ENCODE results near the gene INO80C. TPM values are rescaled to one million over a fixed set of nuclear protein-coding genes. Genes with fewer than 3 reads are reported as not detected.

Gene INO80C
- total and polyA plus RNA-seq, 2 of the 4 experiments (the other 2 are of a cell fraction): 5.6 to 17.1 TPM

DNA sequence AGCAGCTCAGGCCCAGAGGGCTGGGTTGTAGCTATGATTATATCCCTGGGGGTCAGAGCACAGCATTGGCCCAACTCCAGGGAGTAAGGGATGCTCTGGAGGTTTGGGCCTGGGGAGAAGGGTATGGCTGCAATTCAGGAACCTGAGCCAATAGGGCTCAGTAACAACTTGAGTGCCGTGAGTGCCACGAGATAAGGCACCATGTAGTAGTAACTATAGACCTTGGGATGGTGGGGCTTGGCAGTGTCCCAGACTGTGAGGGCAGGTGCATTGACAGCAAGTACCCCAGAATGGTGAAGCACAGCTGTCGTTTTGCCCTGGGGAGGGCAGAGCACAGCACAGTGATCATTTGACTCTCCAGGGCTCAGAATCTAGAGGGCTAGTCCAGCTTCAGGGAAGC, 75.5 kb downstream of the INO80C start:
- H3K56ac ChIP-seq (ENCODE audit: extremely low read depth, insufficient read depth, low read length): no peak overlapping the region
- no peak overlapping the region for H4K8ac ChIP-seq (ENCODE audit: low read depth in 2 of 2, low read length in 2 of 2)
- H3K27ac ChIP-seq (ENCODE audit: insufficient read depth, low read length): no peak overlapping the region
- H2AFZ ChIP-seq (replicated peaks; ENCODE audit: low read length, poor library complexity): no peak overlapping the region
- ChIA-PET POLR2A (ENCODE audit: unreplicated experiment) (no interaction called here), CTCF (no interaction called here)
- H2BK5ac ChIP-seq (ENCODE audit: low read depth, low read length, poor library complexity, severe bottlenecking): no peak overlapping the region
- intact Hi-C loops (cut with micrococcal nuclease) (no loop called here), in situ Hi-C loops (cut with MboI; ENCODE audit: low sequenced_read_pairs) (no loop called here), dilution Hi-C loops (cut with HindIII; ENCODE audit: low sequenced_read_pairs, unreplicated experiment) (no loop called here)
- no peak overlapping the region for H3K4me2 ChIP-seq (ENCODE audit: low read depth, low read length)
- no peaks in the 10 kb centered on the region for H3K4me1 ChIP-seq (ENCODE audit: control insufficient read depth, insufficient read depth, low read length)
- peaks cover 1% of the 10 kb centered on the region; the same call in 1 of the 2 replicates for H3K9me3 ChIP-seq (ENCODE audit: control insufficient read depth, insufficient read depth, low read length)
- no peak overlapping the region for H2AK5ac ChIP-seq (ENCODE audit: low read depth, low read length)
- no peak overlapping the region for H3K14ac ChIP-seq (replicated peaks; ENCODE audit: low read depth, low read length)
- ATAC-seq (ENCODE audit: low read depth): no peak
- H4K20me1 ChIP-seq (ENCODE audit: insufficient read depth, low read length): no peaks in the 10 kb centered on the region
- H3K9ac ChIP-seq (ENCODE audit: low read depth, low read length): no peak overlapping the region
- H3K79me1 ChIP-seq (ENCODE audit: low read depth in 1 of 2, low read length in 2 of 2): no peaks in the 10 kb centered on the region
- no peaks in the 10 kb centered on the region for H3K36me3 ChIP-seq (ENCODE audit: control insufficient read depth, insufficient read depth, low read length)
- H3K23ac ChIP-seq (ENCODE audit: low read depth, low read length): no peak overlapping the region
- H3K27me3 ChIP-seq (ENCODE audit: control insufficient read depth, insufficient read depth, low read length): peaks cover 2% of the 10 kb centered on the region
- H2BK15ac ChIP-seq (ENCODE audit: low read depth, low read length): no peak overlapping the region
- no TSS peak for BruUV-seq (replicated peaks)
- H3K9me1 ChIP-seq (ENCODE audit: insufficient read depth, low read length): no peaks in the 10 kb centered on the region
- H2BK120ac ChIP-seq (ENCODE audit: low read depth, low read length): no peak overlapping the region
- H3K4ac ChIP-seq (ENCODE audit: low read depth, low read length): no peak overlapping the region
- H2BK20ac ChIP-seq (ENCODE audit: low read depth, low read length): no peak overlapping the region
- no peak overlapping the region for H4K5ac ChIP-seq (ENCODE audit: low read depth, low read length)
- no peak overlapping the region for H4K91ac ChIP-seq (ENCODE audit: insufficient read depth, low read depth, low read length)
- DNase-seq: no peak
- WGBS, 2 experiments (ENCODE audit: extremely low coverage in 2 of 2, insufficient read length in 1 of 2): 20% methylated on average over 1 of the region's 3 CpGs; no CpG with 5 or more reads in 1 of the 2 experiments
- H3K4me3 ChIP-seq (ENCODE audit: insufficient read depth, low read depth, low read length): no peak overlapping the region
- no peak for TF ChIP-seq RAD21 (IDR thresholded peaks at IDR 0.05; ENCODE audit: low read length)
- TF ChIP-seq FOS (IDR thresholded peaks at IDR 0.05; ENCODE audit: low read depth, low read length): no peak
- TF ChIP-seq POLR2A (IDR thresholded peaks at IDR 0.05; ENCODE audit: low read depth, low read length): no peak
- no peak for TF ChIP-seq SMC3 (IDR thresholded peaks at IDR 0.05; ENCODE audit: low read depth, low read length)
- no peak for TF ChIP-seq MAFK (IDR thresholded peaks at IDR 0.05; ENCODE audit: low read depth, low read length)
- TF ChIP-seq, protein P1, sequence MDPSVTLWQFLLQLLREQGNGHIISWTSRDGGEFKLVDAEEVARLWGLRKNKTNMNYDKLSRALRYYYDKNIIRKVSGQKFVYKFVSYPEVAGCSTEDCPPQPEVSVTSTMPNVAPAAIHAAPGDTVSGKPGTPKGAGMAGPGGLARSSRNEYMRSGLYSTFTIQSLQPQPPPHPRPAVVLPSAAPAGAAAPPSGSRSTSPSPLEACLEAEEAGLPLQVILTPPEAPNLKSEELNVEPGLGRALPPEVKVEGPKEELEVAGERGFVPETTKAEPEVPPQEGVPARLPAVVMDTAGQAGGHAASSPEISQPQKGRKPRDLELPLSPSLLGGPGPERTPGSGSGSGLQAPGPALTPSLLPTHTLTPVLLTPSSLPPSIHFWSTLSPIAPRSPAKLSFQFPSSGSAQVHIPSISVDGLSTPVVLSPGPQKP (IDR thresholded peaks at IDR 0.05; ENCODE audit: borderline replicate concordance, low read depth, low read length): no peak
- no peak for TF ChIP-seq MXI1 (IDR thresholded peaks at IDR 0.05; ENCODE audit: borderline replicate concordance, low read depth, low read length)
- no peak for TF ChIP-seq RCOR1 (IDR thresholded peaks at IDR 0.05; ENCODE audit: insufficient replicate concordance, low read length)
- TF ChIP-seq NFE2L2 (IDR thresholded peaks at IDR 0.05; ENCODE audit: low read depth, low read length): no peak
- no peak for TF ChIP-seq BHLHE40 (IDR thresholded peaks at IDR 0.05; ENCODE audit: low read depth, low read length)
- no peak for TF ChIP-seq RFX5 (IDR thresholded peaks at IDR 0.05; ENCODE audit: low read depth, low read length)
- no peak for TF ChIP-seq MAZ (IDR thresholded peaks at IDR 0.05; ENCODE audit: borderline replicate concordance, low read depth, low read length)
- TF ChIP-seq CEBPB (IDR thresholded peaks at IDR 0.05; ENCODE audit: low read depth, low read length): no peak
- TF ChIP-seq, protein P2, sequence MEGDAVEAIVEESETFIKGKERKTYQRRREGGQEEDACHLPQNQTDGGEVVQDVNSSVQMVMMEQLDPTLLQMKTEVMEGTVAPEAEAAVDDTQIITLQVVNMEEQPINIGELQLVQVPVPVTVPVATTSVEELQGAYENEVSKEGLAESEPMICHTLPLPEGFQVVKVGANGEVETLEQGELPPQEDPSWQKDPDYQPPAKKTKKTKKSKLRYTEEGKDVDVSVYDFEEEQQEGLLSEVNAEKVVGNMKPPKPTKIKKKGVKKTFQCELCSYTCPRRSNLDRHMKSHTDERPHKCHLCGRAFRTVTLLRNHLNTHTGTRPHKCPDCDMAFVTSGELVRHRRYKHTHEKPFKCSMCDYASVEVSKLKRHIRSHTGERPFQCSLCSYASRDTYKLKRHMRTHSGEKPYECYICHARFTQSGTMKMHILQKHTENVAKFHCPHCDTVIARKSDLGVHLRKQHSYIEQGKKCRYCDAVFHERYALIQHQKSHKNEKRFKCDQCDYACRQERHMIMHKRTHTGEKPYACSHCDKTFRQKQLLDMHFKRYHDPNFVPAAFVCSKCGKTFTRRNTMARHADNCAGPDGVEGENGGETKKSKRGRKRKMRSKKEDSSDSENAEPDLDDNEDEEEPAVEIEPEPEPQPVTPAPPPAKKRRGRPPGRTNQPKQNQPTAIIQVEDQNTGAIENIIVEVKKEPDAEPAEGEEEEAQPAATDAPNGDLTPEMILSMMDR (conservative IDR thresholded peaks at IDR 0.05; ENCODE audit: low read depth, low read length): no peak
- TF ChIP-seq, protein P3, sequence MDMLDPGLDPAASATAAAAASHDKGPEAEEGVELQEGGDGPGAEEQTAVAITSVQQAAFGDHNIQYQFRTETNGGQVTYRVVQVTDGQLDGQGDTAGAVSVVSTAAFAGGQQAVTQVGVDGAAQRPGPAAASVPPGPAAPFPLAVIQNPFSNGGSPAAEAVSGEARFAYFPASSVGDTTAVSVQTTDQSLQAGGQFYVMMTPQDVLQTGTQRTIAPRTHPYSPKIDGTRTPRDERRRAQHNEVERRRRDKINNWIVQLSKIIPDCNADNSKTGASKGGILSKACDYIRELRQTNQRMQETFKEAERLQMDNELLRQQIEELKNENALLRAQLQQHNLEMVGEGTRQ (IDR thresholded peaks at IDR 0.05; ENCODE audit: low read depth, low read length): no peak
- no peak for TF ChIP-seq CHD1 (IDR thresholded peaks at IDR 0.05; ENCODE audit: low read depth, low read length)
- no peak overlapping the region for H2AK9ac ChIP-seq (replicated peaks; ENCODE audit: low read depth, low read length, poor library complexity)
- H3K18ac ChIP-seq (ENCODE audit: low read depth, low read length): no peak overlapping the region

Measured in IMR-90 (cell line).